Measurements from ENCODE around the gene MICAL3.

MICAL3 gene

DNA sequence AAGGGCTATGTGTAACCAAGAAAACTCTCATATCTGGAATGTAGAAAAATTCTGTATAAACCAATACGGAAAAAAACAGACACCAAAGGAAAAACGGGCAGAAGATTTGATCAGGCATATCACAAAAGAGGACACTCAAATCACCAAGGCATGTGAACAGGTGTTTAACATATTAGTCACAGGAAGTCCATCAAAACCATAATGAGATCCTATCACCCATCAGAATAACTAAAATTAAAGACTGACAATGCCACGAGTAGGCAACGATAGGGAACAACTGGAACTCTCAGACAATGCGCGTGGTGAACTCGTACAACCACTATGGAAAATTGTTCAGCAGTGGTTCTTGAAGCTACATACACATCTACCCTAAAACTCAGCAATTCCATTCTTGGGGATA, 94.5 kb downstream of the MICAL3 start:
- DNase-seq = no peak
- intact Hi-C loops (cut with DNase I) = no loop called here

DNA sequence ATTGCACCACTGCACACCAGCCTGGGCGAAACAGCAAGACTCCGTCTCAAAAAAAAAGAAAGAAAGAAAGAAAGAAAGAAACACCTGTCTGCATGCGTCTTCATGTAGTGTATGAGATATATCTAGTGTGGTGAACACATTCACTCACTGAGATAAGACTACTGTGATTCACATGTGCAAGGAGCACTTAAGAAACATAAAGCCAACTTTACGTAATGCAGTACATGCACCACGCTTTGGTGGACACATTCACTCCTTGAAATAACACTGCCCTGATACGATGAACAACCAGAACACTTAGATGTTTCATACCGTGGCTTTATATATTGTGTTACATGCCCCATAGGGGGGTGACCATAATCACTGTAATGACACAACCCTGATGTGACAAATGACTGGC, 96.0 kb downstream of the MICAL3 start:
- no peak for DNase-seq
- intact Hi-C loops (cut with DNase I) = no loop called here

DNA sequence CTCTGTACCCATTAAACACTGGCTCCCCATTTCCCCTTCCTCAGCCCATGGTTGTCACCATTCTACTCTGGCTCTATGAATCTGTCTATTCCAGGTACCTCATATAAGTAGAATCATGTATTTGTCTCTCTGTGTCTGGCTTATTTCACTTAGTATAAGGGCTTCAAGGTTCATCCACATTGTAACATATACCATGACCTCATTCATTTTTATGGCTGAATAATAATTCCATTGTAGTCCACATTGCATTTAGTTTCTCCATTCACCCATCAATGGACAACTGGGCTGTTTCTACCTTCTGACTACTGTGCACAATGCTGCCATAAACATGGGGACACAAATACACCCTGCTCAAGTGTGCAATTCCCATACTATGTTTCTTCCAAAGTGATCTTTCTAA, 97.3 kb downstream of the MICAL3 start:
- intact Hi-C loops (cut with DNase I) = no loop called here
- no peak for DNase-seq

DNA sequence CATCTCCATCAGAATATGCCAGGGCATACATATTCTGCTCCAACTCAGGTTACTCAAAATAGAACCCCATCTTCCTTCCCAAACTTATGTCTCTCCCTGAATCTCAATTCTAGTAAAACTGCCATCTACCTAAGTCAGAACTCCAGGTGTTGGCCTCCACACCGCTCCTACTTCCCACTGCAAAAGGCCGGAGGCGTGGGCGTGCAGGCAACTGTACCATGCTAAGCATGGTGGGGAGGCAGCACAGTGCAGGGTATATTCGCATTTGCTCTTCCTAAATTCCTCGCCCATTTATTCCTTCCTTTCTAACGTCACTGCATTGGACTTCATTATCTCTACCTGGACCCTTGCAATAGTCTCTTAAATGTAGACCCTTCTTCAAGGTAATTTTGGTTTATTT, 97.8 kb downstream of the MICAL3 start:
- peak in 1 of 42 donors; percentile 3 for DNase-seq
- intact Hi-C loops (cut with DNase I) = no loop called here

DNA sequence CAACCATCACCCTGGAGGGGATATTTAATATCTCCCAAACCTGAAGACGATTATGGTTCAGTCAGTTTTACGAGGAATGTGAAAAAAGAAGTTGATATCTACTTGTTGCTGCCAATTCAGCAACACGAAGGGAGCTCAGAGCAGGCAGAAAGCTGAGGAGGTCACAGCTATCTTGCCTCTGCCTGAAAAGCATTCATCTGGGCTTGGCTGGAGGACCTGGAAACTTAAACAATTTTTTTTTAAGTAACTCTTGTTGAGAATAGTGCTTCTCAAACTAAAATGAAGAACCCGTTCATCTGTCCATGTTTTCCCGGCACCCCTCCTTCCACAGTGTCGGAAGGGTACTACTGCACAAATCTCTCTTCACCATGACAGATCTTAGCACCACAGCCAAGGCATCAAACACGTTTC, 98.9 kb downstream of the MICAL3 start:
- DNase-seq = peak in 3 of 42 donors; percentile 2 to 20 (median 8)
- intact Hi-C loops (cut with DNase I) = no loop called here

DNA sequence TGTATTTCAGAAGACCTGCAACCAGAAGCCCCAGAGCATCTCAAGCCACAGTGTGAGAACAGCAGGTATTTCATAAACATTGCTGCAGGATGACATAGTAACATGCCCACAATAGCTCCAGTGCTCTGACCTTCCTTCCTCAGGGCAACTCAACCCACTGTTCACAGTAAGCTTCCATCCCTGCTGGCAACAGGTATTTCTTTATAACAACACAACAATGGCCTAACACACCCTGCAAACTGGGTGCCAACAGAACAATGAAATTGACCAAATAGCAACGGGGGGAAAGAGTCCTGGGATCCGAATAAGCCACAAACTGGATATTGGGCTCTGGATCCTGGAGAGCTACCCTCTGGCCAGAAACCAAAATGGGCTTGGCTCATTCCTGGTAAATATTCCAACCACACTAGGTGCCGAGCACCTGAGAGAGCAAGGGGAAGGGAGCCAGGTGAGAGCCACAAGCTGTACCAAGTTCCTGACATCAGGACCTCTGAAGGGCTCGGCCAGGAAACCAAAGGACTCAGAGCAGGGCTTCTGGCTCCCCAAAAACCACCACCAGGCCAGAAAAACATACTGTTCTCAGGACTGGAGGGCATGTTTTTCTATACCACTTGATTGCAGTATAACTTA, 99.5 kb downstream of the MICAL3 start:
- peak in 3 of 42 donors; percentile 2 to 21 (median 3) for DNase-seq
- intact Hi-C loops (cut with DNase I) = no loop called here

DNA sequence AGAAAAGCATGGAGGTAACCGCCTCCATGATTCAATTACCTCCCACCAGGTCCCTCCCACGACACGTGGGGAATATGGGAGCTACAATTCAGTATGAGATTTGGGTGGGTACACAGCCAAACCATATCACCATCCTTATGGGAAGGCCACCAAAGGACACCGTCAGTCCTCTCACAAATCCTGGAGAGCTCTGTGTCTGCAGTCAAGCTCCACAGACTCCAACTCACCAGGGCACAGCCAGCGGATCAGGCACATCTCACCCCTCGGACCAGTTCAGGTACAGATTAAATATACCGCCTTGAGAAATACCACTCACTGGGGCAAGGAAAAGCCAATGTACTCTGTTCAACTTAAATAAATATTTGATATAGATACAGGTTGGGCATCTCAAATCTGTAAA, 100.3 kb downstream of the MICAL3 start:
- DNase-seq = peak in 3 of 42 donors; percentile 10 to 26 (median 14)
- intact Hi-C loops (cut with DNase I) = no loop called here

DNA sequence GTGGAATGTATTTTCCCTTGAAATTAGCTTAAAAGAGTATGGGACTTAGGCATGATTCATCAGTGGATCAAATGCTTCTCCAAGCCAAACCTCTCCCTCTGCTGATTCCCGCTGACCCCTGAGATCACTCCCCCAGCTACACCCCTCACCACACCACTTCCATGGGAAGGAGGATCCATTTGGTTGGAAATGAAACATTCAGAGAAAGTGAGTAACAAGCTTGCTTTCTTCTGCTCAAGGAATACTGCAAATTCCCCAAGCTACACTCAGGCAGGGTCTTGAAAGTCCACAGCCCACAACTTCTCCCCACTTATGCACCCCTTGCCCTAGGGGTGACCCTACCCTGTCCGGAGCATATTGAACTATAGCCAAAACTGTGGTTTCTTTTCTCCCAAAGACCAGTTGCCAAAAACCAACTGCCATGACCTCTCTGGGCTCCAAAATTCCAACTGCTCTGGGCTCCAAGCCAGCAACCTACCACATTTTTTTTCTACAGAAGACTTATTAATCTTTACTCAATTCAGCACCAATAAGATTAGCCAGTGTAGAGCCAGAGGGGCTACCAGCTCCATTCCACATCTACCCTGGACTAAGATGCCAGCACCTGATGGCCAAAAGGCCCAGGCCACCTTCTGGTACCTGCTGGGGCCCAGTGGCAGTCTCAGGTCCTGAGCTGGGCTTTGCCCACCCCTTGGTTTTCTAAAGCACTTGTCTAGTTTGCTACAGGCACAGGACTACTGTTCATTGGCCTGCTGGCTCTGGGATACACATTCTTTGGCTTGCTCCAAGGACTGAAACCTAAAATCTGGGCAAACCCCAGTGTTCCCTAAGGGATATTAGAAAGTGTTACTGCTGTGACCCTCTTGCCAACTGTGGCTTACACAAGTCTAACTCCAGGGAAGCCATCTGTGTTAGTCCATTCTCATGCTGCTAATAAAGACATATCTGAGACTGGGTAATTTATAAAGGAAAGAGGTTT, 101.1 kb downstream of the MICAL3 start:
- DNase-seq = peak in 3 of 42 donors; percentile 3 to 22 (median 11)
- intact Hi-C loops (cut with DNase I) = no loop called here

DNA sequence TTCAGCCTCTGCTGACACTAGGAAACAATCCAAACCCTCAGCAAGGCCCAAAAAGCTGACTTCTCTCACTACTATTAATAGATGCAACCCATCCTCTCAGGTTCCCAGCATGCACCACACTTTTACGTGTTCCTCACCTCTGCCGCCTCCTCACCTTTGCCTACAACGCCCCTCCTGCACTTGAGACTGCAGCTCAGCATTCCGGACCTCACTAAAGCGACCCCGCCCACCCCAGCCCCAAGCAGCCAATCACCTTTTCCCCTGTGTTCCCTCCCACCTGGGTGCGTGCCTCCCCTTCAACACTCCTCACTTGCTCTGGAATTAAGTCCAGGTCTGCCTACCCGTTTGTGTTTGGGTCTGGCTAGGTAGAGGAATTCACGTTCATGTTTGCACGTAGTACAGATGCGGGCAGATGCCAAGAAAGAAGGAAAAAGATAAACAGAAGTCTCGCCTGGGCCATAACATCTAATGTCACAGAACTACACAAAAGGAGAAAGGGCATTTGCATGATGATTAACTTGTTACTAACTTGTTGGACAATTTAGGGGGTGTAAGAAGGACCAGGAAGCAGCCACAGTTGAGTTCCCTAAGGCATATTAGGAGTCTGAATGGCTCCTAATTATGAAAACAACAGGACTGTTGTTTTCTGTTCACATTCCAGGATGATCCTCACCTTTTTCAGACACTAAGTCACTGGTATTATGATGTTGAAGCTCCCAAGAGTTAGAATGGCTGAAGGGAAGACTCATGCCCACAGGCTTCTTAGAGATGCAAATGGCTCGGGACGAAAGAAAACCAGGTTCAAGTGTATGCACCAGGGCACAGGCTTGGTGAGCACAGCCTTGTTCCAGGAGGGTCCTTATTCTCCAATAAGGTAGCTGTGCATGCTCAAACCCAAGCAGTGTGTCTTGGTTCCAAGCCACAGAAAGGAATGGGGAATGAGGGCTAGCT, 102.2 kb downstream of the MICAL3 start:
- DNase-seq = peak in 29 of 42 donors; percentile 10 to 86 (median 58)
- intact Hi-C loops (cut with DNase I) = no loop called here

DNA sequence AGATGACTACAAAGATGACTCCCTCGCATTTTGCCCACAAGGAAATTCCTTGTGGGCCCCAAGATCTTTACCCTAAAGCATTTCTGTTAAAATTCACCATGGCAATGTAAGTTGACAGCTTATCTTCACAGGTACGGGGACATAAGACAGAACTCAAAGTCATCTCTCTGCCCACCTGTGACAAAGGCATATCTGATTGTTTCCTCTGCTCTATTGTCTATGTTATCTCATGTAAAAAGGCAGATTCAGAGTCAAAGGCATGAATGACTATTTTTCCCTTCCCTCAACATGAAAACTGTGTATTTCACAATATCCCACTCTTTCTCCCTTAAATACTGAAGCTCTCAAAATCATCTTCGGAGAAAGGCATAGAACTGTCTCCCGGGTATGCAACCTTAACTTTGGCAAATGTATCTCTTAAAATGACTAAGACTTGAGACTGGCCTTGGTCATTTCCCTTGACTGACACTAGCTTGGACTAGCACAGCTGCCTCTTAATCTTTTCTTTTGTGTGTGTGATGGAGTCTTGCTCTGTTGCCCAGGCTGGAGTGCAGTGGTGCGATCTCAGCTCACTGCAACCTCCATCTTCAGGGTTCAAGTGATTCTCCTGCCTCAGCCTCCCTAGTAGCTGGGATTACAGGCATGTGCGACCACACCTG, 103.2 kb downstream of the MICAL3 start:
- DNase-seq = peak in 1 of 42 donors; percentile 7
- intact Hi-C loops (cut with DNase I) = no loop called here

DNA sequence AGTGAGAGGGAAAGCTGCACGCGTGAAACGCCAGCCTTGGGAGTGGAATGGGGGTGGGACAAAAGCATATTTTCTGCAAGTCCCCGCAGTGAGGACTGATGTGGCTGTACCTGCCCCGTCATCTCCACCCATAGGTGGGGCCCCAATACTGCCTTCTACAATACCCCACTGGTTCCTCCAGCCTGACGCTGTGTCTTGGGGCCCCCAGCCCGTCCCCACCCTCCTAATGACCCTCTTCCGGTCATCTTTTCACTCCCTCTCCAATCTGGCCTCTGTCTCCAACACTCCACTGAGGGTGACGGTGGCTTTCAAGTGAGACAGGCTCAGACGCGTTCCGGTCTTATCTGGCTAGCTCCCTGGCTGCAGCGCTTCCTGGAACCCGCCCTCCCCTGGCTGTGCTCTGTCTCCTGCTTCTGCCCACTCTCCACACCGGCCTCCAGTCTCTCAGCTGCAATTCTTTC, 104.2 kb downstream of the MICAL3 start:
- peak in 3 of 42 donors; percentile 6 to 29 (median 12) for DNase-seq
- intact Hi-C loops (cut with DNase I) = no loop called here

DNA sequence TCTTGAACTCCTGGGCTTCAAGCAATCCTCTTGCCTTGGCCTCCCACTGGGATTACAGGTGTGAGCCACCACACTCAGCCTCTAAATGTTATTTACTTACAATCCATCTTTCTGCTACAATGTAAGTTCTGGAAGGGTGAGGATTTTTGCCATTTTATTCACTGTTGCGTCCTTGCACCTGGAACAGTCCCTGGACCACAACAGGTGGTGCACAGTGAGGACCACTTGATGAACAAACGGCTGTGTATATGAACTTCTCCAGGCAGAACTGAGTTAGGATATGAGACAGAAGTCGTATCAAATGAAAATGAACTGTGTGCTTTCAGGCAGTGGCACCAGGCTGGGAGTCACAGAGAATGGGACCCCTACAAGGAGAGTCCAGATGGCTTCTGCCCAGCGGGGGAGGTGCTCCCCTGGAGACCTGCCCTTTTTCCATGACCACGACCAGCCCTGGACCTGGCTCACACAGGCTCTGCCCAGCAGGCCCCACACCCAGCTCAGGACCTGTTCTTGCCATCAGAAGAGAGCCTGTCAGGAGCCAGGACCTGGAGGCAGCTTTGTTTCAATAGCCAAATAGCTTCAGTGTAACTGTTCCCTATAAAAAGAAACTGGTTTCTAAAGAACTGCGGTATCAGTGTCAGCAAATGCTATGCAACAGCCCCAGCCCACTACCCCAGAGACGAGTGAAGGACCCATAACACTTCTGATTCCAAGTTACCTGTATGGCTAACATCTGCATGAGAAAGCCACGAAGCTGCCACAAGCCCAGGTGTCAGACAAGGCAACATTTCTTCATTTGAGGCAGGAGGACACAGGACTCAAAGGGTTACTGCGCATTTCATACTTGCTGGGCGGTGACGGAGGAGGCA, 104.9 kb downstream of the MICAL3 start:
- peak in 3 of 42 donors; percentile 9 to 25 (median 14) for DNase-seq
- intact Hi-C loops (cut with DNase I) = no loop called here

DNA sequence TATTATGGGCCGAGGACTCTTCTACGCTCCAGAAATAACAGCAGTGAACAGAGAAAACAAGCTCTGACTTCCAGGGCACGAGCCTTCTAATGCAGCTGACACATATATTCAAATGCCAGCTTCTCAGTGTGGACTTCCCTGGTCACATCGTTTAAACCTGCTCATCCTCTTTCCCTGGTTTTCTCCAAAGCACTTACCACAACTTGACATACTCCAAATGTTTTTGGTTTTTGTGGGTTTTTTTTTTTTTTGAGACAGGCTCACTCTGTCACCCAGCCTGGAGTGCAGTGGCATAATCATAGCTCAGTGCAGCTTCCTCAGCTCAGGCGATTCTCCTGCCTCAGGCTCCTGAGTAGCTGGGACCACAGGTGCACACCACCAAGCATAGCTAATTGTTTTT, 105.5 kb downstream of the MICAL3 start:
- intact Hi-C loops (cut with DNase I) = no loop called here
- peak in 1 of 42 donors; percentile 8 for DNase-seq

DNA sequence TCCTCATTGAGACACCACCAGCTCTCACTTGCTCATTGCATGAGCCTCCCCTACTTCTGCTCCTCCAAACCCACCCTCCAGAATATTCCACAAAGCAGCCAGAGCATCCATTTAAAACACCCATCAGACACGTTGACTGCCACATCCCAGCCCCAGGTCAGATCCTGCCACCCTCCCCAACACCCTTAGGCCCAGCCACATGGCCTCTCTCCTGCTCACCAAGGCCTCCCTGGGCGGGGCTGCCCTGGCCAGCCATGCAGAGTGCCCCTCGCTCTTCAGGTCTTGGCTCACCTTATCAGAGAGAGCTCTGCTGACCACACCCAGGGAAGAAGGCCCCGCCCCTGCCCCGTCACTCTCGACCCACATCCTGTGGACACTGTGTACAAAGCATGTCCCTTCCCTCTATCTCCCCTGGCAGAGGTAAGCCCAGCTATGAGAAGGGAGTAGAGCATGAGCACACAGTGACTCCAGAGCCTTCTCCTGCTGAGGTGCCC, 106.8 kb downstream of the MICAL3 start:
- DNase-seq = peak in 2 of 42 donors; percentile 1 to 7
- intact Hi-C loops (cut with DNase I) = no loop called here

DNA sequence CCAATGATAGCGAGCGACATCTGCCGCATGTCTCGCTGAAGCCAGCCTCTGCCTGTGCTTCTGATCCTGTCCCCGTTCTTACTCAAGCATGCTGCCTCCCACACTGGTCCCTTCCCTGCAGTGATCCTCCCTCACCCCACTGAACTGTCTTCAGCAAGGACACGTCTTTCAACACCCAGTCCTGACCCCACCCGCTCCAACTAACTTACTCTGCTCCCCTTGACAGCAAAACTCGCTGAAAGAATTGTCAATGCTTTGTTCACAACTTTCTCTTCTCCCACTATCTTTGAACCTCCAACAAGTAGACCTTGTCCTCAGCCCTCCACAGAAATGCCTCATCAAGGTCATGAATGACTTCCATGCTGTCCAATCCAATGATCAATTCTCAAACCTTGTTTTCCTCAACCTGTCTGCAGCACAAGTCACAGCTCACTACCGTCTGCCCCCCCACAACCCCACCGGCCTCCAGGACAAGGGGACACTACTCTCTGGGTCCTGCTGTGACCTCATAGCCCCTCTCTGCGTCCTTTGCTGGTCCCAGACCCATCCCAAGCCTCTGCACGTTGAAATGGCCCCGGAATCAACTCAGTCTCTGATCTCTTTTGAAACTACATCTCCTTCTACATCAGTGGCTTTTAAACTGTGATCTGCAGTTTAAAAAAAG, 108.0 kb downstream of the MICAL3 start:
- peak in 11 of 42 donors; percentile 25 to 68 (median 46) for DNase-seq
- intact Hi-C loops (cut with DNase I) = no loop called here

DNA sequence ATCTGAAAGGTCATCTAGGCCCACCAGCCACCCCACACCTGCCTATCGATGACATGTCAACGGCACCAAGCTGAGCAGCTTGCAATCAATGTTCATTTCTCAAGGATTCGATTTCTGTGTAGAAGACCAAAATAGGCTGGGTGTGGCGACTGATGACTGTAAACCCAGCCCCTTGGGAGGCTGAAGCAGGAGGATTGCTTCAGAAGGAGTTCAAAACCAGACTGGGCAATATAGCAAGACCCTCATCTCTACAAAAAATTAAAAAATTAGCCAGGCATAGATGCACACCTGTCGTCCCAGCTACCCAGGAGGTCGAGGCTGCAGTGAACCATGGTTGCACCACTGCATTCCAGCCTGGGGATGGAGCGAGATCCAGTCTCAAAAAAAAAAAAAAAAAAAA, 108.7 kb downstream of the MICAL3 start:
- DNase-seq = no peak
- intact Hi-C loops (cut with DNase I) = no loop called here

DNA sequence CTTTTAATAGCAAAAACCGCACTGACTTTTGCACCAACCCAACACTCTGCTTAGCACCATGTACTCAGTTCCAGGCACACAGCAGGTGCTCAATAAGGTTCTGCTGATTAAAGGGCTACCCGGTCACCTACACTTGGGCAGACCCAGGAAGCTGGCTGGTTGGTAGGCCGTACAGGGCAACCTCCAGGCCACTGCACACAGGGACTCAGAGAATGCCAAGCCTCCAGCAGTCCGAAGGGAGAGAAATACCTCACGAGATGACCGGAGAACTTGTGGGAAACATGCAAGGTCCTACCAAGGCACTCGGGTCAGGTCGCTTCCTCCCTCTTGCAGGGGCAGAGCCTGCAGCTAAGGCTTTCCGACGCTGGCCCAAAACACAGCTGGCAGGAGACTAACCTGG, 109.2 kb downstream of the MICAL3 start:
- peak in 1 of 42 donors; percentile 2 for DNase-seq

More for the DNA sequence above, 109.2 kb downstream of the MICAL3 start:
- intact Hi-C loops (cut with DNase I) = no loop called here
